ENCODE measurements around the gene VENTX.

VENTX gene

DNA sequence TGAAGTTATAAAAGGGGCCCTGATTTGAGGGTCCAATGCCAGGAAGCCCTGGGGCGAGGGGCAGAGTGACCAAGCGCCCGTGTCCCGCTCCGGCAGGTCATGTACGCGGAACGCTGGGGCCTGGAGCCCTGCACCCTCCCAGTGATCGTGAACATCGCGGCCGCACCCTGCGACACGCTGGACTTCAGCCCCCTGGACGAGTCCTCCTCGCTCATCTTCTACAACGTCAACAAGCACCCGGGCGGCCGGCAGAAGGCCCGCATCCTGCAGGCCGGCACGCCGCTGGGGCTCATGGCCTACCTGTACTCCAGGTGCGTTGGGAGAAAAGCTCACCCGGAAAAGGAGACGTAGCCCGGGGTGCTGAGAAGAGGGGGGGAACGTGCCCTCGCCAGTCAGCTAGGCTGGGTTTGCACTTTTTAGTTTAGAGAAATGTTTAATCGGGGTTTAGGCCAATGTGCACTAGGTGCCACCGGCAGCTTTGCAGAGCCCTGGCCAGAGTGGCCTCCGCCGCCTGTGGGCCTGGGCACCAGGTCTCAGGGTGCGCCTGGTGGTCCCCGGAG is 30.5 kb upstream of the VENTX start:
- Histone ChIP-seq H3K27me3 (ENCODE audit: control insufficient read depth, low read length) (no peaks in the 10 kb centered on the region), H3K9me3 (ENCODE audit: control insufficient read depth, insufficient read depth, low read length) (peaks cover 20% of the 10 kb centered on the region), H3K4me3 (ENCODE audit: low read length) (no peak overlapping the region), H3K36me3 (ENCODE audit: control insufficient read depth, low read length) (no peaks in the 10 kb centered on the region), H3K27ac (ENCODE audit: low read depth, low read length) (no peak overlapping the region), H3K79me2 (ENCODE audit: control insufficient read depth, low read length) (no peaks in the 10 kb centered on the region), H4K20me1 (ENCODE audit: control insufficient read depth, insufficient read depth, low read depth, low read length) (no peaks in the 10 kb centered on the region), H3K4me2 (ENCODE audit: low read length) (no peak overlapping the region), H3K9me2 (replicated peaks; ENCODE audit: control insufficient read depth, low read length) (no peaks in the 10 kb centered on the region), H3F3A (ENCODE audit: control insufficient read depth, insufficient read depth) (no peaks in the 10 kb centered on the region), H3K4me1 (ENCODE audit: control insufficient read depth, low read length) (no peaks in the 10 kb centered on the region)
- TF ChIP-seq EZH2phosphoT487 (IDR thresholded peaks at IDR 0.05; ENCODE audit: borderline replicate concordance, low read length), result no peak
- TF ChIP-seq, protein P1, sequence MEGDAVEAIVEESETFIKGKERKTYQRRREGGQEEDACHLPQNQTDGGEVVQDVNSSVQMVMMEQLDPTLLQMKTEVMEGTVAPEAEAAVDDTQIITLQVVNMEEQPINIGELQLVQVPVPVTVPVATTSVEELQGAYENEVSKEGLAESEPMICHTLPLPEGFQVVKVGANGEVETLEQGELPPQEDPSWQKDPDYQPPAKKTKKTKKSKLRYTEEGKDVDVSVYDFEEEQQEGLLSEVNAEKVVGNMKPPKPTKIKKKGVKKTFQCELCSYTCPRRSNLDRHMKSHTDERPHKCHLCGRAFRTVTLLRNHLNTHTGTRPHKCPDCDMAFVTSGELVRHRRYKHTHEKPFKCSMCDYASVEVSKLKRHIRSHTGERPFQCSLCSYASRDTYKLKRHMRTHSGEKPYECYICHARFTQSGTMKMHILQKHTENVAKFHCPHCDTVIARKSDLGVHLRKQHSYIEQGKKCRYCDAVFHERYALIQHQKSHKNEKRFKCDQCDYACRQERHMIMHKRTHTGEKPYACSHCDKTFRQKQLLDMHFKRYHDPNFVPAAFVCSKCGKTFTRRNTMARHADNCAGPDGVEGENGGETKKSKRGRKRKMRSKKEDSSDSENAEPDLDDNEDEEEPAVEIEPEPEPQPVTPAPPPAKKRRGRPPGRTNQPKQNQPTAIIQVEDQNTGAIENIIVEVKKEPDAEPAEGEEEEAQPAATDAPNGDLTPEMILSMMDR (IDR thresholded peaks at IDR 0.05; ENCODE audit: low read depth, low read length, poor library complexity, severe bottlenecking), result no peak

DNA sequence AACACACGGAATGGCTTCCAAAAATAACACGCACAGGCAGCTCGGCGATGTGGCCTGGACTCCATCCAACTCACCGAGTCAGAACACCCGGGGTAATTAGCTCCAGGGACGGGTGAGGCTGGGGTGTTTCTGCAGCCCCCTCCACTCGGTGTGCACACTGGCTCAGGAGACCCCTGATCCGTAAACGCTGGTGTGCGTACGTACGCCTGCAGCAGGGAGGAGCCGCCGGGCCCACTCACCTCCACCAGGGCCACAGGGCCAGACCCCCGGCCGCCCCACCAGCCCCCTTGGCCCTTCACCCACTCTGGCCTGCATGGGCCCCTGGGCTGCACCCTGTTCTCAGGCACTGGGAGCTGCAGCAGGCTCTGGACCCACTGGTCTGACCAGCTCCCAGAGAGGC is 30.0 kb upstream of the VENTX start:
- H3K4me3 ChIP-seq (ENCODE audit: low read length), result no peak overlapping the region
- H3F3A ChIP-seq (ENCODE audit: control insufficient read depth, insufficient read depth), result no peaks in the 10 kb centered on the region
- H3K4me1 ChIP-seq (ENCODE audit: control insufficient read depth, low read length), result no peaks in the 10 kb centered on the region
- H3K27me3 ChIP-seq (ENCODE audit: control insufficient read depth, low read length), result no peaks in the 10 kb centered on the region
- no peaks in the 10 kb centered on the region for H3K9me2 ChIP-seq (replicated peaks; ENCODE audit: control insufficient read depth, low read length)
- H3K36me3 ChIP-seq (ENCODE audit: control insufficient read depth, low read length), result no peaks in the 10 kb centered on the region
- no peak overlapping the region for H3K4me2 ChIP-seq (ENCODE audit: low read length)
- TF ChIP-seq, protein P1 (IDR thresholded peaks at IDR 0.05; ENCODE audit: low read depth, low read length, poor library complexity, severe bottlenecking), result no peak
- no peak for TF ChIP-seq EZH2phosphoT487 (IDR thresholded peaks at IDR 0.05; ENCODE audit: borderline replicate concordance, low read length)
- no peaks in the 10 kb centered on the region for H3K79me2 ChIP-seq (ENCODE audit: control insufficient read depth, low read length)
- peaks cover 21% of the 10 kb centered on the region for H3K9me3 ChIP-seq (ENCODE audit: control insufficient read depth, insufficient read depth, low read length)
- no peaks in the 10 kb centered on the region for H4K20me1 ChIP-seq (ENCODE audit: control insufficient read depth, insufficient read depth, low read depth, low read length)
- H3K27ac ChIP-seq (ENCODE audit: low read depth, low read length), result no peak overlapping the region

DNA sequence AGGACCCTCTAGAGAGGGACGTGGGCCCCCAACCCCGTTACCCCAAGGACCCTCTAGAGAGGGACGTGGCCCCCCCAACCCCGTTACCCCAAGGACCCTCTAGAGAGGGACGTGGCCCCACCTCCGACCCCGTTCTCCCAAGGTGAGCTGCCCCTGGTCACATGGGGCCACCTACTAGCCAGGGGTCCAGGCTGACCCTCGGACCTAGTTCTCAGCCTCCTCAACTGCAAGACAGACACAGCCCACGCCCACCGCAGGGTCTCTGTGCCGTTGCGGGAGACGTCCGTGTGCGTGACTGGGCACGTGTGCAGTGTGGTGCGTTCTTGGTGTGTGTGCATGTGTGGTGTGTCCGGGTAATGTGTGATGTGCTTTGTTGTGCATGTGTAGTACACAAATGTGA is 29.2 kb upstream of the VENTX start:
- H3K27ac ChIP-seq (ENCODE audit: low read depth, low read length), result no peak overlapping the region
- H4K20me1 ChIP-seq (ENCODE audit: control insufficient read depth, insufficient read depth, low read depth, low read length), result no peaks in the 10 kb centered on the region
- H3K9me3 ChIP-seq (ENCODE audit: control insufficient read depth, insufficient read depth, low read length), result peaks cover 21% of the 10 kb centered on the region
- H3K4me3 ChIP-seq (ENCODE audit: low read length), result no peak overlapping the region
- H3K79me2 ChIP-seq (ENCODE audit: control insufficient read depth, low read length), result no peaks in the 10 kb centered on the region
- no peaks in the 10 kb centered on the region for H3F3A ChIP-seq (ENCODE audit: control insufficient read depth, insufficient read depth)
- no peaks in the 10 kb centered on the region for H3K4me1 ChIP-seq (ENCODE audit: control insufficient read depth, low read length)
- TF ChIP-seq, protein P1 (IDR thresholded peaks at IDR 0.05; ENCODE audit: low read depth, low read length, poor library complexity, severe bottlenecking), result no peak
- TF ChIP-seq EZH2phosphoT487 (IDR thresholded peaks at IDR 0.05; ENCODE audit: borderline replicate concordance, low read length), result no peak
- no peaks in the 10 kb centered on the region for H3K36me3 ChIP-seq (ENCODE audit: control insufficient read depth, low read length)
- H3K9me2 ChIP-seq (replicated peaks; ENCODE audit: control insufficient read depth, low read length), result no peaks in the 10 kb centered on the region
- no peaks in the 10 kb centered on the region for H3K27me3 ChIP-seq (ENCODE audit: control insufficient read depth, low read length)
- no peak overlapping the region for H3K4me2 ChIP-seq (ENCODE audit: low read length)

Data from DOHH2 (cell line).